HepG2 (cell line): ENCODE data around the gene SPRY1. TPM values are rescaled to one million over a fixed set of nuclear protein-coding genes. Genes with fewer than 3 reads are reported as not detected.

ENCODE experiments used
- ADNP ChIP-seq: sonication (generic); formaldehyde crosslinking; IDR thresholded peaks from 2 replicates; pipeline ENCODE4 v1.4.0; 2020; ENCODE audit warnings: missing genetic modification reagents
- ASH2L ChIP-seq: fragments of 300-600, 200-600 bp; sonication (generic); IDR thresholded peaks from 2 replicates; pipeline ENCODE4 v1.7.0; 2017; ENCODE audit warnings: low read depth, mild to moderate bottlenecking, moderate library complexity, mixed read lengths, low read length; ENCODE audit not compliant: insufficient read length
- CREB1 ChIP-seq, 2 experiments: fragments of 450-650 bp in 1 of 2; IDR thresholded peaks; 2 replicates each; pipeline ENCODE4 v1.6.1; 2016 to 2017; ENCODE audit warnings: control low read depth in 1 of 2, mild to moderate bottlenecking in 1 of 2, missing compliant biosample characterization in 1 of 2, missing genetic modification characterization in 1 of 2
- DMAP1 ChIP-seq: IDR thresholded peaks from 2 replicates; pipeline ENCODE4 v1.6.1; 2016
- GMEB1 ChIP-seq: sonication (generic); formaldehyde crosslinking; IDR thresholded peaks from 2 replicates; pipeline ENCODE4 v1.5.1; 2020; ENCODE audit warnings: missing genetic modification reagents, mild to moderate bottlenecking, borderline replicate concordance
- HDAC1 ChIP-seq: sonication (generic); formaldehyde crosslinking; IDR thresholded peaks from 2 replicates; pipeline ENCODE4 v1.5.1; 2020; ENCODE audit warnings: mild to moderate bottlenecking, missing genetic modification reagents
- HDAC6 ChIP-seq: fragments of 200-600 bp; sonication (generic); IDR thresholded peaks from 2 replicates; pipeline ENCODE4 v1.7.0; 2017; ENCODE audit warnings: mild to moderate bottlenecking, antibody characterized with exemption, low read length, low read depth
- IKZF4 ChIP-seq: sonication (generic); formaldehyde crosslinking; IDR thresholded peaks from 2 replicates; pipeline ENCODE4 v1.5.1; 2020; ENCODE audit warnings: borderline replicate concordance, mild to moderate bottlenecking, low read depth, missing genetic modification reagents; ENCODE audit errors: not compliant biosample characterization
- MLX ChIP-seq: IDR thresholded peaks from 2 replicates; pipeline ENCODE4 v1.6.1; 2016
- MTF2 ChIP-seq: sonication (generic); formaldehyde crosslinking; IDR thresholded peaks from 2 replicates; pipeline ENCODE4 v1.5.0; 2020; ENCODE audit warnings: missing genetic modification reagents, borderline replicate concordance
- NRL ChIP-seq: sonication (generic); formaldehyde crosslinking; IDR thresholded peaks from 2 replicates; pipeline ENCODE4 v1.5.0; 2020; ENCODE audit warnings: missing genetic modification reagents, mild to moderate bottlenecking, moderate library complexity, borderline replicate concordance
- PRPF4 ChIP-seq: fragments of 200-400 bp; formaldehyde crosslinking; IDR thresholded peaks from 2 replicates; pipeline ENCODE4 v1.6.1; 2016; ENCODE audit warnings: low read length, low read depth; ENCODE audit not compliant: poor library complexity, severe bottlenecking
- SALL1 ChIP-seq: sonication (generic); formaldehyde crosslinking; IDR thresholded peaks from 2 replicates; pipeline ENCODE4 v1.8.0; 2022; ENCODE audit warnings: mild to moderate bottlenecking, missing genetic modification reagents
- SP4 ChIP-seq: sonication (generic); formaldehyde crosslinking; IDR thresholded peaks from 2 replicates; pipeline ENCODE4 v1.8.1; 2023; ENCODE audit warnings: mild to moderate bottlenecking, missing genetic modification reagents
- TEF ChIP-seq: sonication (generic); formaldehyde crosslinking; IDR thresholded peaks from 2 replicates; pipeline ENCODE4 v1.5.0; 2020; ENCODE audit warnings: missing genetic modification reagents
- TRAFD1 ChIP-seq: sonication (generic); formaldehyde crosslinking; IDR thresholded peaks from 2 replicates; pipeline ENCODE4 v1.5.1; 2020; ENCODE audit warnings: missing genetic modification reagents, mild to moderate bottlenecking, borderline replicate concordance
- ZFP91 ChIP-seq: sonication (generic); formaldehyde crosslinking; IDR thresholded peaks from 2 replicates; pipeline ENCODE4 v1.9.0; 2022; ENCODE audit warnings: missing genetic modification reagents, mild to moderate bottlenecking, borderline replicate concordance
- ZIK1 ChIP-seq: sonication (generic); formaldehyde crosslinking; IDR thresholded peaks from 2 replicates; pipeline ENCODE4 v1.5.0; 2020; ENCODE audit warnings: mild to moderate bottlenecking, low read depth, missing genetic modification reagents, borderline replicate concordance
- polyA plus RNA-seq, 8 experiments: library from polyadenylated mRNA; depleted of rRNA in 3 of 8; stranded (reverse) in 7 of 8; unstranded in 1 of 8; fragments of >200 nt; fragmentation: Illumina TruSeq in 4 of 8; extraction: Trizol in 4 of 8; gene quantifications; 2 replicates each; pipeline versions ENCODE4 v1.2.1 to v1.2.3, GENCODE V29; 2011 to 2016; ENCODE audit warnings: low read depth in 4 of 8, missing spikeins in 1 of 8, mixed read lengths in 1 of 8; ENCODE audit not compliant: insufficient read depth in 1 of 8
- total RNA-seq, 5 experiments: library from RNA; depleted of rRNA; stranded (reverse); fragments of >200 nt; fragmentation: Illumina TruSeq; extraction: Trizol; gene quantifications; 2 replicates each; pipeline ENCODE4 v1.2.3, GENCODE V29; 2016; ENCODE audit warnings: low read depth in 1 of 5

Gene SPRY1
- total and polyA plus RNA-seq, 2 of the 13 experiments (the other 11 are each of a cell fraction or from before 2014, with no cell fraction given) = 24.7 to 33.4 TPM

- TF ChIP-seq ASH2L = peak; percentile 61
- TF ChIP-seq TEF (CRISPR knock-in tag) = no peak
- TF ChIP-seq PRPF4 = peak; percentile 19
- TF ChIP-seq SALL1 (CRISPR knock-in tag) = peak; percentile 27; the same call in 1 of the 2 replicates
- TF ChIP-seq ZFP91 = peak; percentile 94
- TF ChIP-seq HDAC1 = 0 out of 2 replicates have a peak, but pooled peaks have one; percentile 31
- no peak for TF ChIP-seq MLX (CRISPR knock-in tag)
- TF ChIP-seq ADNP (CRISPR knock-in tag) = peak; percentile 46; the same call in 1 of the 2 replicates
- TF ChIP-seq IKZF4 (CRISPR knock-in tag) = no peak
- TF ChIP-seq MTF2 (CRISPR knock-in tag) = no peak
- peak; percentile 36; the same call in 1 of the 2 replicates for TF ChIP-seq NRL (CRISPR knock-in tag)
- no peak for TF ChIP-seq SP4
- no peak for TF ChIP-seq ZIK1 (CRISPR knock-in tag)
- TF ChIP-seq DMAP1 (CRISPR knock-in tag) = peak; percentile 37; the same call in 1 of the 2 replicates
- TF ChIP-seq HDAC6 = 0 out of 2 replicates have a peak, but pooled peaks have one; percentile 26
- TF ChIP-seq TRAFD1 (CRISPR knock-in tag) = no peak
- TF ChIP-seq GMEB1 (CRISPR knock-in tag) = no peak
- TF ChIP-seq CREB1 (IDR thresholded peaks at IDR 0.05) = 0 out of 2 replicates have a peak, but pooled peaks have one; percentile 6
- TF ChIP-seq CREB1 (CRISPR knock-in tag; IDR thresholded peaks at IDR 0.05) = peak; percentile 35; the same call in 1 of the 2 replicates
Measured at GRCh38 chr4:123398853-123399626, 2.4 kb downstream of the SPRY1 start (continued).
